ENCODE results near the gene PRPF19. TPM values are rescaled to one million over a fixed set of nuclear protein-coding genes. Genes with fewer than 3 reads are reported as not detected.

Gene PRPF19
- total and polyA plus RNA-seq, 9 of the 15 experiments (the other 6 are each of a cell fraction or from before 2014, with no cell fraction given) = 9.4 to 212 (median 73.2) TPM

DNA sequence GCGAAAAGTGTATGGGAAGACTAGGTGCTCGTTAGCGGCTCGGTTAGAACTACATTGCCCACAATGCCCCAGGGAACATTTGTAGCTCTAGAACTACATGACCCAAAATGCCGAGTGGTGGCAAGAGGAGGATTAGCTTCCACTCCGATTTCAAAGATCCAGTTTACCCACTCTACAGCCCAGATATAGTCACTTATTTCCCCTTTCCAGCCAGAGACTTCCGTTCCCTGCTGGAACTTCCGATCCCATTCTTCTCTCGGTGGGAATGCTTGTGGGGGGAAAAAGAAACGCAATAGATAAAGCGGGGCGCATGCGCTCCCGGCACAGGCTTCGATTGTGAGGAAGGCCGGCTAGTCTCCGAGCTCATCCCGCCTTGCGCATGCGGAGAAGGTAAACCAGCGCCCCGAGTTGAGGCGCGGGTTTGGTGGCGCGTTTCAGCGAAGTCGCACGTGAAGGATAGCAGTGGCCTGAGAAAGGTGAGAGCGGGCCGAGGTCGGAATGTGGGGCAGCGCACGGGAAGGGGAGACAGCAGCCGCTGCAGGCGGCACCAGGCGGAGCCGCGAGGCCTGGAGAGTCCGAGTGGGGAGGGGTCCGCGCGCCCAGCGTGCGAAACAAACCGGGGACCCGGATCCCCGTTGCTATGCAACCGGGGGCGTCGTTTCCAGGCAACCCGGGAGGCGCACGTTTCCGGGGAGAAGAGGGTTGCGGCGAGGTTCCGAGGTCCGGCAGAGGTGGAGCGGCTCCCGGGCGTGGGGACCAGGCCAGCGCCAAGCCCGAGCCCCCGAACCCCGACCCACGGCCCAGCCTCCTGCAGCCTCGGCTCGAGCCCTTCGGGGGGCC lies 7.6 kb upstream of the PRPF19 start, which contains the start of gene TMEM109:
TSS of gene TMEM109 (plus strand) at position 366 of the 840 bp plus-strand sequence. CDS start 5,536 bp downstream, outside the sequence.
- Histone ChIP-seq H3K9ac (ENCODE audit: insufficient read depth in 1 of 2, low read depth in 2 of 2, low read length in 2 of 2) (peak within 1 kb of the TSS; percentile 91 to 96), H3K4me1 (replicated peaks in 1 of 2; ENCODE audit: control insufficient read depth in 2 of 2, insufficient read depth in 2 of 2, low read length in 2 of 2) (peaks cover 17 to 29% of the 10 kb centered on the region in 2 experiments; a peak in 4 of 5 replicates), H3K27me3 (ENCODE audit: control insufficient read depth in 2 of 2, insufficient read depth in 2 of 2, low read length in 2 of 2) (no peaks in the 10 kb centered on the region), H2AFZ (ENCODE audit: low read depth, low read length) (peak within 1 kb of the TSS; percentile 100), H4K20me1 (replicated peaks; ENCODE audit: control insufficient read depth, insufficient read depth, low read length) (no peaks in the 10 kb centered on the region; the same call in 1 of the 2 replicates), H3K27ac (ENCODE audit: extremely low read depth, low read depth, low read length) (peak within 1 kb of the TSS; percentile 93), H3K9me3 (replicated peaks; ENCODE audit: control insufficient read depth, insufficient read depth, low read depth, low read length) (peaks cover 8% of the 10 kb centered on the region), H3K9me1 (ENCODE audit: control insufficient read depth, insufficient read depth, low read length) (no peaks in the 10 kb centered on the region), H3K4me2 (ENCODE audit: insufficient read depth, low read length) (peak within 1 kb of the TSS; percentile 94), H3K4me3 (peak within 1 kb of the TSS; percentile 50), H3K36me3 (ENCODE audit: control insufficient read depth, insufficient read depth, low read length) (peaks cover 18% of the 10 kb centered on the region), H3K79me2 (ENCODE audit: control insufficient read depth, insufficient read depth, low read length) (peaks cover 48% of the 10 kb centered on the region)
- peak; percentile 95 for FAIRE-seq
- ChIA-PET POLR2A (interaction anchor here (0.5 to 1.5 kb wide), 16 partner anchors 8 to 1685 kb away, joined by 3 to 7 read pairs (median 3); partner anchors contain the start of genes TMEM132A and VPS37C), CTCF (ENCODE audit: low intra/inter-chr PET ratio) (interaction anchor here (0.7 kb wide), 1 partner anchor 259 kb away, joined by 3 read pairs; no protein-coding TSS in a partner anchor)
- intact Hi-C loops (cut with micrococcal nuclease) (loop anchor here (2.0 kb wide), 1 partner anchor 49 kb away; no protein-coding TSS in a partner anchor), in situ Hi-C loops (cut with MboI) (no loop called here)
- peak; percentile 93 to 95 (median 94) for DNase-seq (ENCODE audit: extremely low read depth in 1 of 4, low spot score in 3 of 4)
- peak; percentile 90 for ATAC-seq
- BruUV-seq (replicated peaks) = TSS peak; percentile 58
- WGBS (ENCODE audit: insufficient coverage, low coverage, missing lambda C conversion rate) = under 1% methylated on average over 65 of the region's 70 CpGs
- TF ChIP-seq EP300 (IDR thresholded peaks at IDR 0.05; ENCODE audit: low read length) (0 out of 2 replicates have a peak, but pooled peaks have one; percentile 16), POLR2B (IDR thresholded peaks at IDR 0.05; ENCODE audit: low read depth, partially characterized antibody) (peak; percentile 76), ZFX (CRISPR knock-in tag; IDR thresholded peaks at IDR 0.05) (peak; percentile 98), GABPB1 (CRISPR knock-in tag; IDR thresholded peaks at IDR 0.05) (peak; percentile 69), TAF7 (tag; IDR thresholded peaks at IDR 0.05) (no peak; the same call in 1 of the 2 replicates), HMGXB4 (CRISPR knock-in tag; IDR thresholded peaks at IDR 0.05) (peak; percentile 61; the same call in 1 of the 2 replicates), E2F8 (IDR thresholded peaks at IDR 0.05; ENCODE audit: low read depth, partially characterized antibody) (no peak), ZBTB33 (CRISPR knock-in tag; IDR thresholded peaks at IDR 0.05) (no peak; the same call in 1 of the 2 replicates), PHF21A (IDR thresholded peaks at IDR 0.05; ENCODE audit: borderline replicate concordance, low read depth) (no peak), RAD51 (IDR thresholded peaks at IDR 0.05; ENCODE audit: borderline replicate concordance, low read depth) (no peak)
- TF ChIP-seq, protein P1, sequence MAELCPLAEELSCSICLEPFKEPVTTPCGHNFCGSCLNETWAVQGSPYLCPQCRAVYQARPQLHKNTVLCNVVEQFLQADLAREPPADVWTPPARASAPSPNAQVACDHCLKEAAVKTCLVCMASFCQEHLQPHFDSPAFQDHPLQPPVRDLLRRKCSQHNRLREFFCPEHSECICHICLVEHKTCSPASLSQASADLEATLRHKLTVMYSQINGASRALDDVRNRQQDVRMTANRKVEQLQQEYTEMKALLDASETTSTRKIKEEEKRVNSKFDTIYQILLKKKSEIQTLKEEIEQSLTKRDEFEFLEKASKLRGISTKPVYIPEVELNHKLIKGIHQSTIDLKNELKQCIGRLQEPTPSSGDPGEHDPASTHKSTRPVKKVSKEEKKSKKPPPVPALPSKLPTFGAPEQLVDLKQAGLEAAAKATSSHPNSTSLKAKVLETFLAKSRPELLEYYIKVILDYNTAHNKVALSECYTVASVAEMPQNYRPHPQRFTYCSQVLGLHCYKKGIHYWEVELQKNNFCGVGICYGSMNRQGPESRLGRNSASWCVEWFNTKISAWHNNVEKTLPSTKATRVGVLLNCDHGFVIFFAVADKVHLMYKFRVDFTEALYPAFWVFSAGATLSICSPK (IDR thresholded peaks at IDR 0.05; ENCODE audit: borderline replicate concordance) = no peak
